Anterior cingulate cortex (tissue), 58 donors: ENCODE data around the gene NEURL2.
"Not testable (repeated sequence)": the region's sequence is repeated elsewhere in the genome, so short reads cannot be mapped to it uniquely, and the experiment has no call there.

Experiments used
- DNase-seq, 58 donors: peaks; one replicate each; lab custom pipeline; 2025; lab: John Stamatoyannopoulos, UW

Gene NEURL2, protein sequence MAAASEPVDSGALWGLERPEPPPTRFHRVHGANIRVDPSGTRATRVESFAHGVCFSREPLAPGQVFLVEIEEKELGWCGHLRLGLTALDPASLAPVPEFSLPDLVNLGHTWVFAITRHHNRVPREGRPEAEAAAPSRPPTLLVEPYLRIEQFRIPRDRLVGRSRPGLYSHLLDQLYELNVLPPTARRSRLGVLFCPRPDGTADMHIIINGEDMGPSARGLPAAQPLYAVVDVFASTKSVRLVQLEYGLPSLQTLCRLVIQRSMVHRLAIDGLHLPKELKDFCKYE

GRCh38 chr20:45890985-45891983 is at the start of gene NEURL2, which contains the start of gene CTSA:
NEURL2 (minus strand) TSS chr20:45891208; CDS start chr20:45890991, 217 bp downstream.
CTSA (plus strand) TSS chr20:45891335; CDS start chr20:45891569, 234 bp downstream.
- peak; percentile 31 to 95 (median 86) for DNase-seq

- DNase-seq = no peak
These were observed 49.5 kb upstream of the NEURL2 start for GRCh38 chr20:45940469-45940868.

- no peak for DNase-seq
These were observed 49.0 kb upstream of the NEURL2 start for GRCh38 chr20:45940053-45940452.

DNA sequence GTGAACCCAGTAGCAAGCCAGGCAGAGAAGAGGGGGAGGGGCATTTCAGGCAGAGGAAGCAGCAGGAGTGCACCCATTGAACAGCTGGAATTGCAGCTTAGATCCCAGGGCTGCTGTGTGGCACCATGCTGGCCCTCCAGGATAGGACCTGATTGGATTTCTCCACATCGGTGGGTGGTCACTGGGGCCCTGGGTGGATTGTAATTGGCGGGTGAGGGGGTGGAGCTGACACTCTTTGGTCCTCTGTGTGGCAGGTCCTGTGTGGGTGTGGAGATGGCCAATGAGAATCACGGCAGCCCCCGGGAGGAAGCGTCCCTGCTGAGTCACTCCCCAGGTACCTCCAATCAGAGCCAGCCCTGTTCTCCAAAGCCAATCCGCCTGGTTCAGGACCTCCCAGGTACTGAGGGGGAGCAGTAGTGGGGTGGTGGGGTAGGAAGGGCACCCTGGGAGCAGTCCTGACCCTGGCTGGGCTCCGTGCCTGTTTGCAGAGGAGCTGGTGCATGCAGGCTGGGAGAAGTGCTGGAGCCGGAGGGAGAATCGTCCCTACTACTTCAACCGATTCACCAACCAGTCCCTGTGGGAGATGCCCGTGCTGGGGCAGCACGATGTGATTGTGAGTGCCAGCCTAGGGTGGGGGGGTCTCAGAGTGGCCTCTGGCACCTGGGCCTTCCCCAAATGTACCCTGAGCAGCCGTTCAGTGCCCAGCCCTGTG is 47.9 kb upstream of the NEURL2 start:
- DNase-seq = peak in 1 of 58 donors; percentile 18

GRCh38 chr20:45937765-45938164 is 46.8 kb upstream of the NEURL2 start:
- DNase-seq = no peak

- DNase-seq = peak in 6 of 58 donors; percentile 20 to 61 (median 39)
These were observed 44.5 kb upstream of the NEURL2 start for GRCh38 chr20:45935416-45936046.

DNA sequence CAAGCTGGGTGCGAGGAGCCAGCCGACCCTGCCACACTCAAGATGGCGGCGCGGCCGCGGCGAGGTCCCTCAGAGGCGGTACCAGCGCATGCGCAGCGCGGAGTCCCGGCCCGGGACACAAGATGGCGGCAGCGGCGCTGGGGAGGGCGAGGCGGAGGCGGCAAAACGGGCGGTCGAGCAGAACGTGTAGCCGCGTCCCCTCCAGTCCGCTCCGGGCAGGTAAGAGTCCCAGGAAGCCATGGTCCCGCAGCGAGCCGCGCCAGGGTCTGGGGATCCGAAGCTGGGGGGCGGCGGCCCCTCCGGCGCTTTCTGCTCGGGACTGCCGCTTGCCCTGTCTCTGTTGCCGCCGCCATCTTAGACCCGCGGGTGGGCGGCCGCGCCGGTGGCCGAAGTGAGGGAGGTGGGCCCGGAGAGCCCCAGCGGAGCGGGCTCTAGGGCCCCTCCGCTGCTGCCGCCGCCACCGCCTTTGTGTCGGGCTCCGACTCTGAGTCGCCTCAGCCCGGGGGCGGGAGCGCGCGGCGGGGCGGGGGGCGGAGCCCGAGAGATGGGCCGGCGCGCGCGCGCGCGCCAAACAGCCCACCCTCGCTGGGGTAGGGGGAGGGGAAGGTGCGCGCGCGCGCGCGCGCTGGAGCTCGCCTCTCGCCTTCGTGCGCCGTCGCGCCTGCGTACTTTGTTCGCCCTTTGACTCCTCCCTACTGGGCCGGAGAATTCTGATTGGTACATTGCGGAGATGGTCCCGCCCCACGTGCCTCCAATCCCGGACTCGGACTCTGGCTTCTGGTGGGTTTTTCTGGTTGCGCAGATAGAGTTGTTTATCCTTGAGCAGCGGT is 43.8 kb upstream of the NEURL2 start, which contains the start of gene PCIF1:
PCIF1 (plus strand) TSS at position 98 of the 830 bp plus-strand sequence. CDS start 4,317 bp downstream, outside the sequence.
- peak; percentile 74 to 98 (median 96) for DNase-seq

- peak in 47 of 58 donors; percentile 55 to 92 (median 83) for DNase-seq
These were observed 43.1 kb upstream of the NEURL2 start for GRCh38 chr20:45934046-45934585.

GRCh38 chr20:45933266-45934045 is 42.4 kb upstream of the NEURL2 start:
- peak in 57 of 58 donors; percentile 17 to 88 (median 67) for DNase-seq

- not testable (repeated sequence) for DNase-seq
These were observed 40.7 kb upstream of the NEURL2 start for GRCh38 chr20:45931680-45932079.

DNA sequence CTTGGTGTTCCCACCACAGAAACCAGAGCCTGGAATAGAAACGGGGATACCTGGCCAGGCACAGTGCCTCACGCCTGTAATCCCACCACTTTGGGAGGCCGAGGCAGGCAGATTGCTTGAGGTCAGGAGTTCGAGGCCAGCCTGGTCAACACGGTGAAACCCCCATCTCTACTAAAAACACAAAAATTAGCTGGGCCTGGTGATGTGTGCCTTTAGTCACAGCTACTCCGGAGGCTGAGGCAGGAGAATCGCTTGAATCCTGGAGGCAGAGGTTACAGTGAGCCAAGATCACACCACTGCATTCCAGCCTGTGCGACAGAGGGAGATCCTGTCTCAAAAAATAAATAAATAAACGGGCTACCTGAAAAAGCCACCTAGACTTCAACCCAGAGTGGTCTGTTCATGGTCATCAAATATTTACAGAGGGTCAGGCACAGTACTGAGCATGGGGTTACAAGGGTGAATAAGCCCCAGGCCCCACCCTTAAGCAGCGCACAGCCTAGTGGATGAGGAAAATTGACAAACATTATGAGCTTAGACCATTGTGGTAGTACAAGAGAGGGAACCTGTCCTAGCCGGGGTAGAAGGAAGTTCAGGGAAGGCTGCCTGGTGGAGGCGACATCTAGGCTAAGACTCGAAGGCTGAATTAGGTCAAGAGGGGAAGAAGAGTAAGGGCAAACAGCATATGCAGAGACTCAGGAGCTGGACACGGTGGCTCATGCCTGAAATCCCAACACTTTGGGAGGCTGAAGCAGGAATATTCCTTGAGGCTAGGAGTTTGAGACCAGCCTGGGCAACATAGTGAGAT is 36.3 kb upstream of the NEURL2 start:
- DNase-seq = no peak

GRCh38 chr20:45926731-45927070 is 35.7 kb upstream of the NEURL2 start:
- DNase-seq = no peak

- no peak for DNase-seq
These were observed 35.0 kb upstream of the NEURL2 start for GRCh38 chr20:45925821-45926506.

DNA sequence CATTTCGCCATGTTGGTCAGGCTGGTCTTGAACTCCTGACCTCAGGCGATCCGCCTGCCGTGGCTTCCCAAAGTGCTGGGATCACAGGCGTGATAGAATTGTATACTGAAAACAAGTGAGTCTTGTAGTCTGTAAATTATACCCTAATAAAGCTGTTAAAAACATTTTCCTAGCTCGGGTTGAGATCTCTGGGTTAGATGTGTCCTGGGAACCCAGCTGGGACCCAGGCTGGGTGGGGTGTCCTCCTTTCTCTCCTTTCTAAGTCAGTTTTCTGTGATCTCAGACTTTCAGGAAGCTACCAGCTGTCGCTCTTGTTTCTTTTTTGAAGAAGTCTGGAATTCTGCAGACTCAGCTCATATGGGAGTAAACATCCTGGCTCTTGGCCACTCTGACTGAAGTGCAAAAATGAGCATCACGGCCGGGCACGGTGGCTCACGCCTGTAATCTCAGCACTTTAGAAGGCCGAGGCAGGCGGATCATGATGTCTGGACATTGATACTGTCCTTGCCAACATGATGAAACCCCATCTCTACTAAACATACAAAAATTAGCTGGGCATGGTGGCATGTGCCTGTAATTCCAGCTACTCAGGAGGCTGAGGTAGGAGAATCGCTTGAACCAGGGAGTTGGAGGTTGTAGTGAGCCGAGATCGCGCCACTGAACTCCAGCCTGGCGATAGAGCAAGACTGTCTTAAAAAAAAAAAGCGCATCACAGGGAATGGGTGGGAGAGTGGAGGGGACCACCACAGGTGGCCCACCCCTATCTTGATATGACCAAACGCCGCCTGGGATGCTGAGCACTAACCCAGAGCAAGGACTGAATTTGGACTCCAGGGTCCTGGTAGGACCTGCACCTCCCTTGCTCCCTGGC is 33.6 kb upstream of the NEURL2 start:
- DNase-seq = peak in 6 of 58 donors; percentile 10 to 34 (median 14)
